BLaER1 treated with 17β-estradiol and CSF1 and Interleukin-3, amounts not matched to agents 10 nM and 100 nM (cell line): ENCODE results near the gene TTC17.
A peak's percentile ranks its signal among the peaks of the same experiment; 100 is the strongest.
"Not testable (repeated sequence)": the region's sequence is repeated elsewhere in the genome, so short reads cannot be mapped to it uniquely, and the experiment has no call there.

ENCODE experiments used
- H3K27ac ChIP-seq, 11 experiments: shearing (Covaris generic); formaldehyde crosslinking; 2 replicates each; pipeline ENCODE4 v1.8.1; 2022
- H3K27me3 ChIP-seq, 11 experiments: shearing (Covaris generic); formaldehyde crosslinking; 2 replicates each; pipeline ENCODE4 v1.8.1; 2022
- H3K36me3 ChIP-seq, 11 experiments: shearing (Covaris generic); formaldehyde crosslinking; 2 replicates each; pipeline ENCODE4 v1.8.1; 2022
- H3K4me1 ChIP-seq, 10 experiments: shearing (Covaris generic); formaldehyde crosslinking; 2 replicates each; pipeline ENCODE4 v1.8.1; 2022
- H3K4me2 ChIP-seq, 11 experiments: shearing (Covaris generic); formaldehyde crosslinking; 2 replicates each; pipeline ENCODE4 v1.8.1; 2022
- H3K4me3 ChIP-seq, 10 experiments: shearing (Covaris generic); formaldehyde crosslinking; 2 replicates each; pipeline ENCODE4 v1.8.1; 2022
- H3K9ac ChIP-seq, 11 experiments: shearing (Covaris generic); formaldehyde crosslinking; 2 replicates each; pipeline ENCODE4 v1.8.1; 2022
- H3K9me3 ChIP-seq, 11 experiments: shearing (Covaris generic); formaldehyde crosslinking; replicated peaks in 1 of 11; 2 replicates each; pipeline ENCODE4 v1.8.1; 2022
- H4K20me1 ChIP-seq, 11 experiments: shearing (Covaris generic); formaldehyde crosslinking; 2 replicates each; pipeline ENCODE4 v1.8.1; 2022
- Cebpa-rat ChIP-seq, 11 experiments: shearing (Covaris generic); IDR thresholded peaks; 2 replicates each; pipeline ENCODE4 v1.8.1; 2022

Gene TTC17

GRCh38 chr11:43418197-43418596 is 59.5 kb downstream of the TTC17 start:
- Histone ChIP-seq H3K9ac (no peak overlapping the region), H4K20me1 (peaks cover 0 to 6% (median 0%) of the 10 kb centered on the region in 11 experiments; a peak in 2 of 22 replicates), H3K4me2 (no peak overlapping the region), H3K4me1 (no peaks in the 10 kb centered on the region), H3K27ac (no peak overlapping the region), H3K9me3 (no peaks in the 10 kb centered on the region), H3K4me3 (no peak overlapping the region), H3K36me3 (peaks cover 49 to 69% (median 59%) of the 10 kb centered on the region in 11 experiments), H3K27me3 (no peaks in the 10 kb centered on the region)
- no peak for TF ChIP-seq Cebpa-rat (IDR thresholded peaks at IDR 0.05)

DNA sequence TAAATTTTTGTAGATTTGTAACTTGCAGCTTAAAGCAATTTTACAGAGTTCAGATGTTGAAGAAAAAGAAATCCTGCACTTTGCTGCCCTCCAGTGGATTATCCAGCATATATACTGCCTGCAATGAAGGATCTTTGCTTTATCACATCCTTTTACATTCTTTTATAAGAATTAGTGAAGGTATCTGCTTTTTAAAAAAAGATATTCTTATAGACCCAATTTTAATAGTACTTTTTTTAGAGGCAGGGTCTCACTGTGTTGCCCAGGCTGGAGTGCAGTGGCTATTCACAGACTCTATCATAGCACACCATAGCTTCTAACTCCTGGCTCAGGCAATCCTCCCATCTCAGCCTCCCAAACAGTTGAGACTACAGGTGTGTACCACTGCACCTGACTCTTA is 60.7 kb downstream of the TTC17 start:
- TF ChIP-seq Cebpa-rat (IDR thresholded peaks at IDR 0.05) = no peak
- peaks cover 0 to 6% (median 0%) of the 10 kb centered on the region in 11 experiments; a peak in 2 of 22 replicates for H4K20me1 ChIP-seq

GRCh38 chr11:43427971-43428370 is 69.3 kb downstream of the TTC17 start:
- H3K9me3 ChIP-seq = peaks cover 0 to 8% (median 0%) of the 10 kb centered on the region in 11 experiments; a peak in 5 of 22 replicates
- no peaks in the 10 kb centered on the region; a peak in 1 of 22 replicates for H4K20me1 ChIP-seq
- no peak overlapping the region for H3K4me3 ChIP-seq
- peaks cover 16 to 87% (median 49%) of the 10 kb centered on the region in 11 experiments; a peak in 21 of 22 replicates for H3K36me3 ChIP-seq
- no peak for TF ChIP-seq Cebpa-rat (IDR thresholded peaks at IDR 0.05)
- H3K4me2 ChIP-seq = no peak overlapping the region
- H3K27ac ChIP-seq = no peak overlapping the region
- no peak overlapping the region for H3K9ac ChIP-seq
- H3K27me3 ChIP-seq = no peaks in the 10 kb centered on the region
- H3K4me1 ChIP-seq = no peaks in the 10 kb centered on the region

More for the DNA sequence above, 60.7 kb downstream of the TTC17 start:
- no peaks in the 10 kb centered on the region for H3K9me3 ChIP-seq
- no peaks in the 10 kb centered on the region for H3K27me3 ChIP-seq
- H3K36me3 ChIP-seq = peaks cover 36 to 62% (median 46%) of the 10 kb centered on the region in 11 experiments
- no peaks in the 10 kb centered on the region for H3K4me1 ChIP-seq
- no peak overlapping the region for H3K4me2 ChIP-seq
- no peak overlapping the region for H3K4me3 ChIP-seq
- no peak overlapping the region for H3K27ac ChIP-seq
- H3K9ac ChIP-seq = no peak overlapping the region

DNA sequence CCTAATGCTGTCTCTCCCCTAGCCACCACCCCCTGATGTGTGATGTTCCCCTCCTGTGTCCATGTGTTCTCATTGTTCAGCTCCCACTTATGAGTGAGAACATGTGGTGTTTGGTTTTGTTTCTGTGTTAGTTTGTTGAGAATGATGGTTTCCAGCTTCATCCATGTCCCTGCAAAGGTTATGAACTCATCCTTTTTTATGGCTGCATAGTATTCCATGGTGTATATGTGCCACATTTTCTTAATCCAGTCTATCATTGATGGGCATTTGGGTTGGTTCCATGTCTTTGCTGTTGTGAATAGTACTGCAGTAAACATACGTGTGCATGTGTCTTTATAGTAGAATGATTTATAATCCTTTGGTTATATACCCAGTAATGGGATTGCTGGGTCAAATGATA is 72.2 kb downstream of the TTC17 start:
- H3K27ac ChIP-seq, H3K4me2 ChIP-seq, H3K9ac ChIP-seq, H3K9me3 ChIP-seq, H3K27me3 ChIP-seq, H4K20me1 ChIP-seq, H3K4me3 ChIP-seq, H3K4me1 ChIP-seq: not testable (repeated sequence)
- H3K36me3 ChIP-seq = peaks cover 24 to 94% (median 48%) of the 10 kb centered on the region in 11 experiments

GRCh38 chr11:43434893-43435292 is 76.2 kb downstream of the TTC17 start:
- no peak for TF ChIP-seq Cebpa-rat (IDR thresholded peaks at IDR 0.05)
- Histone ChIP-seq H3K9ac (no peak overlapping the region), H3K4me3 (no peak overlapping the region), H3K27ac (no peak overlapping the region), H3K27me3 (no peaks in the 10 kb centered on the region), H3K4me2 (no peak overlapping the region), H3K36me3 (peaks cover 57 to 96% (median 67%) of the 10 kb centered on the region in 11 experiments), H3K4me1 (no peaks in the 10 kb centered on the region), H3K9me3 (peaks cover 0 to 8% (median 0%) of the 10 kb centered on the region in 11 experiments; a peak in 5 of 22 replicates), H4K20me1 (no peaks in the 10 kb centered on the region; a peak in 1 of 22 replicates)

GRCh38 chr11:43440486-43440885 is 81.8 kb downstream of the TTC17 start:
- H4K20me1 ChIP-seq = no peaks in the 10 kb centered on the region
- no peaks in the 10 kb centered on the region for H3K9me3 ChIP-seq
- no peak overlapping the region for H3K4me2 ChIP-seq
- no peaks in the 10 kb centered on the region for H3K27me3 ChIP-seq
- TF ChIP-seq Cebpa-rat (IDR thresholded peaks at IDR 0.05) = no peak
- H3K4me1 ChIP-seq = no peaks in the 10 kb centered on the region
- no peak overlapping the region for H3K27ac ChIP-seq
- H3K9ac ChIP-seq = no peak overlapping the region
- no peak overlapping the region for H3K4me3 ChIP-seq
- peaks cover 89 to 100% (median 98%) of the 10 kb centered on the region in 11 experiments for H3K36me3 ChIP-seq

DNA sequence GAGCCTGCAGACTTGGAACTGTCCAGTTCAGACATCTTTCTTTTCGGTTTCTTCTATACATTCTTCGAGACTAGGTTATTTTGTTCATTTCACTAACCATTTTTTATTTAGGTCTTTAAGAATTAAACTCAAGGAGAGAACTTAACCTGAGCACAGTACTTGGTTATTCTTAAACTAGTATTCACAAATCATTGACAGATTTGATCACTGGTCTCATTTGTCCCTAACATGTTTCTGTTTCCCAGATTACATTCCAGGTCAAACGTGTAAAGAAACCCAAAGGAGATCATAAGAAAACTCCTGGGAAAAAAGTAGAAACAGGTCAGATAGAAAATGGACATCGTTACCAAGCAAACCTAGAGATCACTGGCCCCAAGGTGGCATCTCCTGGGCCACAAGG is 85.1 kb downstream of the TTC17 start:
- Histone ChIP-seq H3K9ac (no peak overlapping the region), H3K4me2 (no peak overlapping the region), H3K36me3 (peaks cover 95 to 100% (median 99%) of the 10 kb centered on the region in 11 experiments), H4K20me1 (no peaks in the 10 kb centered on the region), H3K27ac (no peak overlapping the region), H3K9me3 (peaks cover 0 to 7% (median 0%) of the 10 kb centered on the region in 11 experiments; a peak in 3 of 22 replicates), H3K4me1 (peaks cover 0 to 17% (median 8%) of the 10 kb centered on the region in 10 experiments; a peak in 12 of 20 replicates), H3K4me3 (no peak overlapping the region), H3K27me3 (no peaks in the 10 kb centered on the region)
- TF ChIP-seq Cebpa-rat (IDR thresholded peaks at IDR 0.05) = no peak

DNA sequence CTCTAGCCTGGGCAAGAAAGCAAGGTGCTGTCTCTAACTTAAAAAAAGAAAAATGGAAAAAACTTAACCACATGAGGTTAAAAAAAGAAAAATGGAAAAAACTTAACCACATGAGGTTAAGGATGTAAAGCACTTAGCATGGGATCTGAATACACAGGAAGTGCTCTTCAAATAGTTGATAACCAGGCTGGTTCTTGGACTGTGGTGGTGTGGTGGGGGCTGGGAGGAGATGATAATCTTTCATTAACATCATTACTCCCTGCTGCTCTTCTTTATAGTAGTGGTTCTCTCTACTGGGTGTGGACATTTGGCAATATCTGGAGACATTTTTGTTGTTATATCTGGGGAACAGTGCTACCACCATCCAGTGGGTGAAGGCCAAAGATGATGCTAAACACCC is 88.4 kb downstream of the TTC17 start:
- H3K36me3 ChIP-seq = peaks cover 96 to 100% (median 99%) of the 10 kb centered on the region in 11 experiments
- TF ChIP-seq Cebpa-rat (IDR thresholded peaks at IDR 0.05) = no peak
- H3K9me3 ChIP-seq = peaks cover 0 to 11% (median 0%) of the 10 kb centered on the region in 11 experiments; a peak in 3 of 22 replicates
- no peak overlapping the region for H3K9ac ChIP-seq
- H3K4me3 ChIP-seq = no peak overlapping the region
- no peaks in the 10 kb centered on the region for H4K20me1 ChIP-seq
- peak overlapping the region in 6 of 11 experiments; percentile 28 to 69 (median 54); a peak in 11 of 22 replicates for H3K4me2 ChIP-seq
- H3K4me1 ChIP-seq = peaks cover 0 to 17% (median 8%) of the 10 kb centered on the region in 10 experiments; a peak in 12 of 20 replicates
- no peaks in the 10 kb centered on the region for H3K27me3 ChIP-seq
- no peak overlapping the region for H3K27ac ChIP-seq

GRCh38 chr11:43458486-43458885 is 99.8 kb downstream of the TTC17 start:
- Histone ChIP-seq H3K4me3 (no peak overlapping the region), H4K20me1 (no peaks in the 10 kb centered on the region), H3K27me3 (no peaks in the 10 kb centered on the region), H3K9ac (no peak overlapping the region), H3K4me1 (0 out of 20 replicates have a peak, but pooled peaks cover 0 to 4% (median 0%) of the 10 kb centered on the region in 10 experiments), H3K27ac (no peak overlapping the region), H3K4me2 (no peak overlapping the region), H3K9me3 (peaks cover 11 to 46% (median 22%) of the 10 kb centered on the region in 11 experiments; a peak in 20 of 22 replicates), H3K36me3 (peaks cover 80 to 98% (median 93%) of the 10 kb centered on the region in 11 experiments)
- TF ChIP-seq Cebpa-rat (IDR thresholded peaks at IDR 0.05) = no peak

DNA sequence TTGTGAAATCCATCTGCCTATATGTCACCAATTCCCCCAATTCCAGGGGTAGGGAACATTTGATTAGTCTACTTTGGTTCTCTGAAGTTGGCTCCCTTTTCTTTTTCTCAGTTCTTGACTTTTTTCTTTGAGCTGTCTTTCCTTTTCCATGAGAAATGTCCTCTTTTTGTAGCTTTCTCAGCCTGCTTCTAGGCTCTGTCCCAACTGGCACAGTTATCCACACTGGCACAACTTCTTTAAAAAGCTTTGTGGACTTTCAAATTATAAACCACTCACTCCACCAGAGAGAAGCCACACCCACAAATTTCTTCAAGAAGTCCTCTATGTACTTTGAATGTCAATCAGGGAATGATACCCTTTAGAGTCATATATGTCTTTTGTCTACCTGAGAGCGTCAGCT is 100.5 kb downstream of the TTC17 start:
- Histone ChIP-seq H4K20me1 (no peaks in the 10 kb centered on the region), H3K4me3 (no peak overlapping the region), H3K36me3 (peaks cover 83 to 98% (median 93%) of the 10 kb centered on the region in 11 experiments), H3K4me2 (no peak overlapping the region), H3K9me3 (peaks cover 13 to 51% (median 23%) of the 10 kb centered on the region in 11 experiments; a peak in 20 of 22 replicates), H3K4me1 (0 out of 20 replicates have a peak, but pooled peaks cover 0 to 4% (median 0%) of the 10 kb centered on the region in 10 experiments), H3K9ac (no peak overlapping the region), H3K27me3 (no peaks in the 10 kb centered on the region), H3K27ac (no peak overlapping the region)
- TF ChIP-seq Cebpa-rat (IDR thresholded peaks at IDR 0.05) = no peak
